Measurements from ENCODE around the gene PLA2G4A.

GRCh38 chr1:186977266-186977957 lies 148.7 kb downstream of the PLA2G4A start:
- no peak for TF ChIP-seq POLR2AphosphoS5 (IDR thresholded peaks at IDR 0.05; ENCODE audit: low read depth, low read length)
- no peak for TF ChIP-seq POLR2A (IDR thresholded peaks at IDR 0.05; ENCODE audit: low read depth, low read length)
- no peak for TF ChIP-seq TAF1 (IDR thresholded peaks at IDR 0.05; ENCODE audit: borderline replicate concordance, low read depth, low read length)
